IMR-90 (cell line): Measurements from ENCODE around the gene C16orf89.
"Not testable (repeated sequence)": the region's sequence is repeated elsewhere in the genome, so short reads cannot be mapped to it uniquely, and the experiment has no call there.

ENCODE experiments used
- BHLHE40 ChIP-seq: fragments of 150-350 bp; IDR thresholded peaks from 2 replicates; pipeline ENCODE4 v1.6.1; 2016; ENCODE audit warnings: mild to moderate bottlenecking, low read depth, low read length
- FOS ChIP-seq: fragments of 150-350 bp; IDR thresholded peaks from 2 replicates; pipeline ENCODE4 v1.6.1; 2016; ENCODE audit warnings: low read depth, low read length
- MAFK ChIP-seq: IDR thresholded peaks from 2 replicates; pipeline ENCODE4 v1.6.1; 2012; ENCODE audit warnings: low read depth, low read length, improper control_type of control experiment
- MXI1 ChIP-seq: IDR thresholded peaks from 2 replicates; pipeline ENCODE4 v1.6.1; 2012; ENCODE audit warnings: low read depth, mild to moderate bottlenecking, low read length, moderate library complexity, borderline replicate concordance
- NFE2L2 ChIP-seq: fragments of 150-350 bp; IDR thresholded peaks from 2 replicates; pipeline ENCODE4 v1.6.1; 2016; ENCODE audit warnings: low read depth, mild to moderate bottlenecking, low read length
- POLR2A ChIP-seq: IDR thresholded peaks from 2 replicates; pipeline ENCODE4 v1.6.1; 2012; ENCODE audit warnings: mild to moderate bottlenecking, low read depth, low read length
- RAD21 ChIP-seq: IDR thresholded peaks from 2 replicates; pipeline ENCODE4 v1.6.1; 2012; ENCODE audit warnings: low read length, improper control_type of control experiment
- RCOR1 ChIP-seq: IDR thresholded peaks from 2 replicates; pipeline ENCODE4 v1.6.1; 2012; ENCODE audit warnings: mild to moderate bottlenecking, low read length, improper control_type of control experiment; ENCODE audit not compliant: insufficient replicate concordance
- RFX5 ChIP-seq: IDR thresholded peaks from 2 replicates; pipeline ENCODE4 v1.8.0; 2012; ENCODE audit warnings: low read depth, mild to moderate bottlenecking, low read length, moderate library complexity
- SMC3 ChIP-seq: fragments of 150-350 bp; IDR thresholded peaks from 2 replicates; pipeline ENCODE4 v1.6.1; 2016; ENCODE audit warnings: low read depth, mild to moderate bottlenecking, antibody characterized with exemption, low read length, moderate library complexity
- USF2 ChIP-seq: fragments of 150-350 bp; IDR thresholded peaks from 2 replicates; pipeline ENCODE4 v1.6.1; 2017; ENCODE audit warnings: mild to moderate bottlenecking, antibody characterized with exemption, low read length, low read depth
- TF ChIP-seq, protein P1 (sequence below): fragments of 150-350 bp; IDR thresholded peaks from 2 replicates; pipeline ENCODE4 v1.6.1; 2016; ENCODE audit warnings: low read depth, mild to moderate bottlenecking, low read length, moderate library complexity, borderline replicate concordance
- TF ChIP-seq, protein P2 (sequence below): conservative IDR thresholded peaks from 2 replicates; pipeline ENCODE4 v1.5.1; 2012; ENCODE audit warnings: mild to moderate bottlenecking, low read depth, low read length, improper control_type of control experiment

DNA sequence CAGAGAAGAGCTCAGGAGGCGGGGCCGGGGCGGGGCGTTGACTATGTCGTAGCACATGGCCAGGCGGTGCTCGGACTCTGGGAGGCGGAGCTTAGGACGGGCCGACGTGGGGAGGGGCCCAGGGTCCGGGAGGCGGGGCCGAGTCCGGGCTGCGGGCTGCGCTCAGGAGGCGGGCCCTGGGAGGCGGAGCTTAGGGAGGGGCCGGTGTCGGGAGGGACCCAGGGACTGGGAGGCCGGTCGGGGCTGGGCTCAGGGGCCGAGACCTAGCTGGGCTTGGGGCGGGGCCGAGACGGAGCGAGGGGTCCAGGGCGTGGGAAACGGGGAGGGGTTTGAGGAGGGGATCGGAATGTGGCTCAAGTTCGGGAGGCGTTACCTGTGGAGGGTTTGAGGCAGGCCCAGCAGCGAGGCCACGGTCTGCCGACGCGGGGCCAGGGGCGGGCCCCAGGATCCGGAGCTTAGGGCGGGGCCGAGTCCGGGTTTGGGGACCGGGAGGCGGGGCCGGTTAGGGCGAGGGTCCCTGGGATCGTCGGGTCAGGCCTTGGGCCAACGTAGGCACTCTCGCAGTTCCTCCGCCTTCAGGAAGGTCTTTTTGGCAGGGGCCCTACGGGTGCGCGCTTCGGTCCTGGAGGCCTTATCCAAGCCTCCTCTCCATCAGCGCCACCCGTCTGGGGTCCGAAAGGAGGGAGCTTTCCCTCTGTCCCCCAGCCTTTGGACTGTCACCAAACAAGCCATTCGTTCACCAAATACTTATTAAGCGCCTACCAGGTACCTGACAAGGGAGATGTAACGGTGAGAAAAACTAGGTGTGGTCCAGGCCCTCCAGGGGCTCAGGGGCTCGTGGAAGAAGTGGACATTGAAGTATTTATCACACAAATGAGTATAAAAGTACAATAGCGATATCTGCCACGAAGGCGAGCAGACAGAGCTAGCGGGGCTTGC lies 32.7 kb upstream of the C16orf89 start:
- TF ChIP-seq, protein P1, sequence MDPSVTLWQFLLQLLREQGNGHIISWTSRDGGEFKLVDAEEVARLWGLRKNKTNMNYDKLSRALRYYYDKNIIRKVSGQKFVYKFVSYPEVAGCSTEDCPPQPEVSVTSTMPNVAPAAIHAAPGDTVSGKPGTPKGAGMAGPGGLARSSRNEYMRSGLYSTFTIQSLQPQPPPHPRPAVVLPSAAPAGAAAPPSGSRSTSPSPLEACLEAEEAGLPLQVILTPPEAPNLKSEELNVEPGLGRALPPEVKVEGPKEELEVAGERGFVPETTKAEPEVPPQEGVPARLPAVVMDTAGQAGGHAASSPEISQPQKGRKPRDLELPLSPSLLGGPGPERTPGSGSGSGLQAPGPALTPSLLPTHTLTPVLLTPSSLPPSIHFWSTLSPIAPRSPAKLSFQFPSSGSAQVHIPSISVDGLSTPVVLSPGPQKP, result not testable (repeated sequence)
- TF ChIP-seq, protein P2, sequence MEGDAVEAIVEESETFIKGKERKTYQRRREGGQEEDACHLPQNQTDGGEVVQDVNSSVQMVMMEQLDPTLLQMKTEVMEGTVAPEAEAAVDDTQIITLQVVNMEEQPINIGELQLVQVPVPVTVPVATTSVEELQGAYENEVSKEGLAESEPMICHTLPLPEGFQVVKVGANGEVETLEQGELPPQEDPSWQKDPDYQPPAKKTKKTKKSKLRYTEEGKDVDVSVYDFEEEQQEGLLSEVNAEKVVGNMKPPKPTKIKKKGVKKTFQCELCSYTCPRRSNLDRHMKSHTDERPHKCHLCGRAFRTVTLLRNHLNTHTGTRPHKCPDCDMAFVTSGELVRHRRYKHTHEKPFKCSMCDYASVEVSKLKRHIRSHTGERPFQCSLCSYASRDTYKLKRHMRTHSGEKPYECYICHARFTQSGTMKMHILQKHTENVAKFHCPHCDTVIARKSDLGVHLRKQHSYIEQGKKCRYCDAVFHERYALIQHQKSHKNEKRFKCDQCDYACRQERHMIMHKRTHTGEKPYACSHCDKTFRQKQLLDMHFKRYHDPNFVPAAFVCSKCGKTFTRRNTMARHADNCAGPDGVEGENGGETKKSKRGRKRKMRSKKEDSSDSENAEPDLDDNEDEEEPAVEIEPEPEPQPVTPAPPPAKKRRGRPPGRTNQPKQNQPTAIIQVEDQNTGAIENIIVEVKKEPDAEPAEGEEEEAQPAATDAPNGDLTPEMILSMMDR, result not testable (repeated sequence)
- not testable (repeated sequence) for TF ChIP-seq MXI1, SMC3, MAFK, POLR2A, RFX5, USF2, BHLHE40, RAD21, NFE2L2, RCOR1, FOS
